Measurements from ENCODE around the gene PTPRZ1. TPM values are rescaled to one million over a fixed set of nuclear protein-coding genes. Genes with fewer than 3 reads are reported as not detected.

PTPRZ1 gene
- total and polyA plus RNA-seq, 9 donors = 0.45 to 2.0 (median 0.83) TPM

- DNase-seq = no peak
- WGBS, 3 donors = 51 to 59% (median 59%) methylated on average over 8 of the region's 8 CpGs
- no peak overlapping the region for H3K27ac ChIP-seq
Observed at GRCh38 chr7:121832347-121832746, 40.6 kb upstream of the PTPRZ1 start.

GRCh38 chr7:121833991-121834390 is 39.0 kb upstream of the PTPRZ1 start:
- Histone ChIP-seq H3K36me3 (no peaks in the 10 kb centered on the region), H3K27me3 (no peaks in the 10 kb centered on the region), H3K4me1 (ENCODE audit: insufficient read depth) (no peaks in the 10 kb centered on the region), H3K4me3 (no peak overlapping the region), H3K27ac (no peak overlapping the region), H3K9me3 (no peaks in the 10 kb centered on the region)
- intact Hi-C loops (cut with DNase I) = no loop called here
- TF ChIP-seq EP300 (IDR thresholded peaks at IDR 0.05) (no peak), CTCF (IDR thresholded peaks at IDR 0.05) (no peak), POLR2A (IDR thresholded peaks at IDR 0.05) (no peak)
- DNase-seq = no peak

More at GRCh38 chr7:121832347-121832746, 40.6 kb upstream of the PTPRZ1 start:
- Histone ChIP-seq H3K36me3 (no peaks in the 10 kb centered on the region), H3K4me1 (ENCODE audit: insufficient read depth) (no peaks in the 10 kb centered on the region), H3K9me3 (no peaks in the 10 kb centered on the region), H3K4me3 (no peak overlapping the region), H3K27me3 (no peaks in the 10 kb centered on the region)
- TF ChIP-seq CTCF (IDR thresholded peaks at IDR 0.05) (no peak), POLR2A (IDR thresholded peaks at IDR 0.05) (no peak), EP300 (IDR thresholded peaks at IDR 0.05) (no peak)
- intact Hi-C loops (cut with DNase I) = no loop called here

- Histone ChIP-seq H3K27me3 (no peaks in the 10 kb centered on the region), H3K4me1 (ENCODE audit: insufficient read depth) (no peaks in the 10 kb centered on the region), H3K9me3 (no peaks in the 10 kb centered on the region), H3K36me3 (no peaks in the 10 kb centered on the region), H3K4me3 (no peak overlapping the region), H3K27ac (no peak overlapping the region)
- no peak for DNase-seq
- WGBS, 3 donors = 0 to 27% (median 0%) methylated on average over 1 of the region's 1 CpG
- intact Hi-C loops (cut with DNase I) = no loop called here
- TF ChIP-seq EP300 (IDR thresholded peaks at IDR 0.05) (no peak), CTCF (IDR thresholded peaks at IDR 0.05) (no peak), POLR2A (IDR thresholded peaks at IDR 0.05) (no peak)
Observed at GRCh38 chr7:121837462-121837861, 35.5 kb upstream of the PTPRZ1 start.

- intact Hi-C loops (cut with DNase I) = no loop called here
- Histone ChIP-seq H3K4me3 (no peak overlapping the region), H3K4me1 (ENCODE audit: insufficient read depth) (no peaks in the 10 kb centered on the region), H3K9me3 (no peaks in the 10 kb centered on the region), H3K27me3 (no peaks in the 10 kb centered on the region), H3K36me3 (no peaks in the 10 kb centered on the region), H3K27ac (no peak overlapping the region)
- TF ChIP-seq EP300 (IDR thresholded peaks at IDR 0.05) = no peak
- no peak for TF ChIP-seq POLR2A (IDR thresholded peaks at IDR 0.05)
- TF ChIP-seq CTCF (IDR thresholded peaks at IDR 0.05) = no peak
- DNase-seq = no peak
- 81 to 87% (median 85%) methylated on average over 4 of the region's 4 CpGs for WGBS, 3 donors
Observed at GRCh38 chr7:121847041-121847440, 25.9 kb upstream of the PTPRZ1 start.

- H3K4me3 ChIP-seq = no peak overlapping the region
- TF ChIP-seq EP300 (IDR thresholded peaks at IDR 0.05) (no peak), CTCF (IDR thresholded peaks at IDR 0.05) (no peak), POLR2A (IDR thresholded peaks at IDR 0.05) (no peak)
Observed at GRCh38 chr7:121853307-121853706, 19.7 kb upstream of the PTPRZ1 start.

More at GRCh38 chr7:121853307-121853706, 19.7 kb upstream of the PTPRZ1 start:
- Histone ChIP-seq H3K27ac (no peak overlapping the region), H3K36me3 (no peaks in the 10 kb centered on the region), H3K9me3 (no peaks in the 10 kb centered on the region), H3K27me3 (no peaks in the 10 kb centered on the region), H3K4me1 (ENCODE audit: insufficient read depth) (no peaks in the 10 kb centered on the region)
- 33 to 53% (median 49%) methylated on average over 2 of the region's 2 CpGs for WGBS, 3 donors
- no peak for DNase-seq
- intact Hi-C loops (cut with DNase I) = no loop called here
